ENCODE measurements around the gene PLEKHD1. TPM values are rescaled to one million over a fixed set of nuclear protein-coding genes. Genes with fewer than 3 reads are reported as not detected.

The PLEKHD1 gene
- total and polyA plus RNA-seq, 4 donors, result 0.05 to 0.08 (median 0.06) TPM; not detected in 1

GRCh38 chr14:69506241-69506595 is 21.7 kb downstream of the PLEKHD1 start:
- Histone ChIP-seq H3K4me3 (ENCODE audit: low read depth in 1 of 3, low read length in 3 of 3) (no peak overlapping the region), H3K9me3 (ENCODE audit: control insufficient read depth in 4 of 4, low read length in 3 of 4) (no peaks in the 10 kb centered on the region), H3K27ac (ENCODE audit: low read depth in 1 of 2, low read length in 2 of 2) (no peak overlapping the region), H3K9ac (ENCODE audit: low read depth in 1 of 2, low read length in 2 of 2) (no peak overlapping the region), H3K27me3 (ENCODE audit: control insufficient read depth in 4 of 4, insufficient read depth in 4 of 4, low read length in 3 of 4) (no peaks in the 10 kb centered on the region), H3K4me1 (ENCODE audit: control insufficient read depth in 4 of 4, insufficient read depth in 4 of 4, low read length in 3 of 4) (no peaks in the 10 kb centered on the region), H3K36me3 (ENCODE audit: control insufficient read depth in 4 of 4, insufficient read depth in 3 of 4, low read depth in 1 of 4, low read length in 3 of 4) (no peaks in the 10 kb centered on the region)
- TF ChIP-seq ZBTB33 (IDR thresholded peaks at IDR 0.05), result no peak
- TF ChIP-seq, protein P1, sequence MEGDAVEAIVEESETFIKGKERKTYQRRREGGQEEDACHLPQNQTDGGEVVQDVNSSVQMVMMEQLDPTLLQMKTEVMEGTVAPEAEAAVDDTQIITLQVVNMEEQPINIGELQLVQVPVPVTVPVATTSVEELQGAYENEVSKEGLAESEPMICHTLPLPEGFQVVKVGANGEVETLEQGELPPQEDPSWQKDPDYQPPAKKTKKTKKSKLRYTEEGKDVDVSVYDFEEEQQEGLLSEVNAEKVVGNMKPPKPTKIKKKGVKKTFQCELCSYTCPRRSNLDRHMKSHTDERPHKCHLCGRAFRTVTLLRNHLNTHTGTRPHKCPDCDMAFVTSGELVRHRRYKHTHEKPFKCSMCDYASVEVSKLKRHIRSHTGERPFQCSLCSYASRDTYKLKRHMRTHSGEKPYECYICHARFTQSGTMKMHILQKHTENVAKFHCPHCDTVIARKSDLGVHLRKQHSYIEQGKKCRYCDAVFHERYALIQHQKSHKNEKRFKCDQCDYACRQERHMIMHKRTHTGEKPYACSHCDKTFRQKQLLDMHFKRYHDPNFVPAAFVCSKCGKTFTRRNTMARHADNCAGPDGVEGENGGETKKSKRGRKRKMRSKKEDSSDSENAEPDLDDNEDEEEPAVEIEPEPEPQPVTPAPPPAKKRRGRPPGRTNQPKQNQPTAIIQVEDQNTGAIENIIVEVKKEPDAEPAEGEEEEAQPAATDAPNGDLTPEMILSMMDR (IDR thresholded peaks at IDR 0.05; ENCODE audit: low read depth, low read length, missing input control), result no peak
- TF ChIP-seq, protein P2, sequence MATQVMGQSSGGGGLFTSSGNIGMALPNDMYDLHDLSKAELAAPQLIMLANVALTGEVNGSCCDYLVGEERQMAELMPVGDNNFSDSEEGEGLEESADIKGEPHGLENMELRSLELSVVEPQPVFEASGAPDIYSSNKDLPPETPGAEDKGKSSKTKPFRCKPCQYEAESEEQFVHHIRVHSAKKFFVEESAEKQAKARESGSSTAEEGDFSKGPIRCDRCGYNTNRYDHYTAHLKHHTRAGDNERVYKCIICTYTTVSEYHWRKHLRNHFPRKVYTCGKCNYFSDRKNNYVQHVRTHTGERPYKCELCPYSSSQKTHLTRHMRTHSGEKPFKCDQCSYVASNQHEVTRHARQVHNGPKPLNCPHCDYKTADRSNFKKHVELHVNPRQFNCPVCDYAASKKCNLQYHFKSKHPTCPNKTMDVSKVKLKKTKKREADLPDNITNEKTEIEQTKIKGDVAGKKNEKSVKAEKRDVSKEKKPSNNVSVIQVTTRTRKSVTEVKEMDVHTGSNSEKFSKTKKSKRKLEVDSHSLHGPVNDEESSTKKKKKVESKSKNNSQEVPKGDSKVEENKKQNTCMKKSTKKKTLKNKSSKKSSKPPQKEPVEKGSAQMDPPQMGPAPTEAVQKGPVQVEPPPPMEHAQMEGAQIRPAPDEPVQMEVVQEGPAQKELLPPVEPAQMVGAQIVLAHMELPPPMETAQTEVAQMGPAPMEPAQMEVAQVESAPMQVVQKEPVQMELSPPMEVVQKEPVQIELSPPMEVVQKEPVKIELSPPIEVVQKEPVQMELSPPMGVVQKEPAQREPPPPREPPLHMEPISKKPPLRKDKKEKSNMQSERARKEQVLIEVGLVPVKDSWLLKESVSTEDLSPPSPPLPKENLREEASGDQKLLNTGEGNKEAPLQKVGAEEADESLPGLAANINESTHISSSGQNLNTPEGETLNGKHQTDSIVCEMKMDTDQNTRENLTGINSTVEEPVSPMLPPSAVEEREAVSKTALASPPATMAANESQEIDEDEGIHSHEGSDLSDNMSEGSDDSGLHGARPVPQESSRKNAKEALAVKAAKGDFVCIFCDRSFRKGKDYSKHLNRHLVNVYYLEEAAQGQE (IDR thresholded peaks at IDR 0.05), result no peak
- TF ChIP-seq JUND (IDR thresholded peaks at IDR 0.05), result no peak
- TF ChIP-seq YY1 (IDR thresholded peaks at IDR 0.05), result no peak
- TF ChIP-seq NR2F2 (IDR thresholded peaks at IDR 0.05), result no peak
- no peak for TF ChIP-seq FOXA2 (IDR thresholded peaks at IDR 0.05)
- TF ChIP-seq TAF1 (conservative IDR thresholded peaks at IDR 0.05), result no peak
- TF ChIP-seq FOXA1 (IDR thresholded peaks at IDR 0.05), result no peak
- no peak for TF ChIP-seq RAD21 (IDR thresholded peaks at IDR 0.05)
- TF ChIP-seq EGR1 (IDR thresholded peaks at IDR 0.05; ENCODE audit: low read depth in 2 of 2), result no peak
- no peak for TF ChIP-seq HNF4G (IDR thresholded peaks at IDR 0.05)
- TF ChIP-seq HNF4A (conservative IDR thresholded peaks at IDR 0.05), result no peak
- TF ChIP-seq SP1 (IDR thresholded peaks at IDR 0.05), result no peak
- TF ChIP-seq, protein P3, sequence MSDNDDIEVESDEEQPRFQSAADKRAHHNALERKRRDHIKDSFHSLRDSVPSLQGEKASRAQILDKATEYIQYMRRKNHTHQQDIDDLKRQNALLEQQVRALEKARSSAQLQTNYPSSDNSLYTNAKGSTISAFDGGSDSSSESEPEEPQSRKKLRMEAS (IDR thresholded peaks at IDR 0.05), result no peak
- TF ChIP-seq RXRA (IDR thresholded peaks at IDR 0.05), result no peak
- no peak for TF ChIP-seq GABPA (IDR thresholded peaks at IDR 0.05 in 1 of 2, conservative IDR thresholded peaks at IDR 0.05 in 1 of 2)
- no peak for TF ChIP-seq ATF3 (IDR thresholded peaks at IDR 0.05)
- 74% methylated on average over 1 of the region's 1 CpG for WGBS
- no peak for DNase-seq (ENCODE audit: low spot score)

Measured in liver (tissue), 9 donors.